Posterior vena cava (tissue), 2 donors: ENCODE results near the gene RHOB. TPM values are rescaled to one million over a fixed set of nuclear protein-coding genes. Genes with fewer than 3 reads are reported as not detected.
"Not testable (repeated sequence)": the region's sequence is repeated elsewhere in the genome, so short reads cannot be mapped to it uniquely, and the experiment has no call there.

Experiments used
- DNase-seq: peaks from one replicate; pipeline ENCODE4 v3.0.0-alpha.2; 2020; ENCODE audit warnings: low spot score
- intact Hi-C, 2 donors: fragments of 100-400 bp; cut with DNase I; formaldehyde crosslinking; loops; one replicate each; pipeline versions ENCODE4 v1.14.1 to v1.14.2; 2022 to 2023
- long read RNA-seq, 2 donors: library from polyadenylated mRNA; unstranded; transcript quantifications; one replicate each; pipeline ENCODE4 v2.0.0, GENCODE V29; 2020 to 2021
- total RNA-seq, 2 donors: library from RNA; stranded (reverse); fragmentation: NEBNext Ultra II Directional; extraction: Animal tissue kit (Norgen Biotek cat#: 25700); gene quantifications; one replicate each; pipeline ENCODE4 v1.2.1, GENCODE V29; 2021
- donor health status: DM: yes; HTN: yes; CAD: no.
- donor health status: DM: yes; HTN: yes; CAD: no.

RHOB gene
- 1,000 to 10,000 TPM in 1 of 2 donors, 100 to 1,000 TPM in 1; 742 to 1,258 TPM for total RNA-seq
- long read RNA-seq, donor 1, transcript RHOB-201 (1 exons, 2,372 nt): major isoform, 203 of 203 reads
- long read RNA-seq, donor 1, partial matches to known transcripts: 0 of 203 reads
- long read RNA-seq, donor 1, other reads (novel, unspliced or antisense): 0 of 203 reads
- long read RNA-seq, donor 2, transcript RHOB-201 (1 exons, 2,372 nt): major isoform, 607 of 607 reads
- long read RNA-seq, donor 2, partial matches to known transcripts: 0 of 607 reads
- long read RNA-seq, donor 2, other reads (novel, unspliced or antisense): 0 of 607 reads

GRCh38 chr2:20446917-20447436, at the start of gene RHOB:
RHOB (plus strand) TSS chr2:20447074; CDS start chr2:20447466, 392 bp downstream.
- DNase-seq: peak; percentile 99
- intact Hi-C loops: loop anchor here (2.0 to 5.0 kb wide), 2 partner anchors 190 kb away; no protein-coding TSS in a partner anchor

- DNase-seq: no peak
- intact Hi-C loops: no loop called here
Observed at GRCh38 chr2:20397811-20398447, 48.9 kb upstream of the RHOB start.

DNA sequence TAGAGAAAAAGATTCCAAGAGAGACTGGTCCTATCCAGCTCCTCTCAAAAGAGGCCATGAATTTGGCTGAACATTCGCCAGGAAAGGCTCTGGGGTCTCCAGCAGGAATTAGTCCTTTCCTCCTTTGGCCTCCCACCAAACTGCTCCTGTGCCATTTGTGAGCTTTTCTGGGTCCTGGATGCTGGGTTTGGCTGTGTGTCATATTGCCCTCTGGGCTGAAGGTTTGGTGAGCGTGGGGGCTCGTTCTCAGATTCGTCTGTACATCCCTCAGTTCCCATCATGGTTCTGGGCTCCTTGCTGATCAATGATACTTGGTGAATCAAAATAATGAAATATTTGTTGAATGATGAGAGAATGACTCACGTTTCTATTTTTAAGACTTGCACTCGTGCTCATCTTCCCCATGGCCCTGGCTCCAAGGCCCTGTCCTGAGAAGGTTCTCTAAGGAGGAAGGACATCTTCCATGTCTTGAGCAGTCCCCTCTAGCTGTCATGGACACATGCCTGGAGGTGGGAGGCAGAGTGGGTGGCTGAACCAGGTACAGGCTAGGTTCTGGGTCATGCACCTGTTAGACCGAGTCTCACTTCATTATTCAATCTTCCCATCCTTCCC, 47.8 kb upstream of the RHOB start:
- intact Hi-C loops: no loop called here
- no peak for DNase-seq

DNA sequence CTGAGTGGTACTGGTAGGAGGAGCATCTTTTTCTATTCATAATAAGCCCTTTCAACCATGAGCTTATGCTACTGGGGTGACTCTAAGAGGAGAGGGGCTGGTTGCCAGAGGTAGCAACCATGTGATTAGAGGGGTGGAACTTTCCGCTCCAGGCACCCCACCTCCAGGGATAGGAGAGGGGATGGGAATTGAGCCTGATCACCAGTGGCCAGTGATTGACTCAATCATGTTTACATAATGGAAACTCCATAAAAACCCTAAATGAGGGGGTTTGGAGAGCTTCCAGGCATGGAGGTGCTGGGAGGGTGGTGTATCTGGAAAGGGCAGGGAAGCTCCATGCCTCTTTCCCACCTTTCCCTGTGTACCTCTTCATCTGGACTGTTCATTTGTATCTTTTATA, 46.6 kb upstream of the RHOB start:
- intact Hi-C loops: no loop called here
- no peak for DNase-seq

- intact Hi-C loops: no loop called here
- DNase-seq: no peak
Observed at GRCh38 chr2:20400787-20401488, 45.9 kb upstream of the RHOB start.

GRCh38 chr2:20401489-20401835, 45.4 kb upstream of the RHOB start:
- intact Hi-C loops: no loop called here

DNA sequence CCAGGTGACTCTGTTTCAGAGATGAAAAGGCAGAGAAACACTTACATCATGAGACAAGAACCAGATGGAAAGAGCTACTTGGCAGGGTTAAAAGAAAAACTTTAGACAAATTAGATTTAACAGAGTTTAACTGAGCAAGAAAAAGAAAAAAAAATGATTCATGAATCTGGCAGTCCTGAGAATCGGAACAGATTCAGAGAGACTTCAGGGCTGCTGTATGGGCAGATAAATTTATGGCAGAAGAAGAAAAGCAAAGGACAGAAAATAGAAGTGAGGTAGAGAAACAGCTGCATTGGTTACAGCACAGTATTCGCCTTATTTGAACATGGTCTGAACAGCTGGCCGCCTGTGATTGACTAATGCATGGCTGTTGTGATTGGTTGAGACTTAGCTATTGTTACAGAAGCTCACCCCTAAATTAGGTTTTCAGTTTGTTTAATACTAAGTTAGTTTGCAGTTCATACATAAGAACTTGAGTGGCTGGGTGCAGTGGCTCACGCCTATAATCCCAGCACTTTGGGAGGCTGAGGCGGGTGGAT, 43.0 kb upstream of the RHOB start:
- intact Hi-C loops: no loop called here

More at GRCh38 chr2:20401489-20401835, 45.4 kb upstream of the RHOB start:
- DNase-seq: no peak

DNA sequence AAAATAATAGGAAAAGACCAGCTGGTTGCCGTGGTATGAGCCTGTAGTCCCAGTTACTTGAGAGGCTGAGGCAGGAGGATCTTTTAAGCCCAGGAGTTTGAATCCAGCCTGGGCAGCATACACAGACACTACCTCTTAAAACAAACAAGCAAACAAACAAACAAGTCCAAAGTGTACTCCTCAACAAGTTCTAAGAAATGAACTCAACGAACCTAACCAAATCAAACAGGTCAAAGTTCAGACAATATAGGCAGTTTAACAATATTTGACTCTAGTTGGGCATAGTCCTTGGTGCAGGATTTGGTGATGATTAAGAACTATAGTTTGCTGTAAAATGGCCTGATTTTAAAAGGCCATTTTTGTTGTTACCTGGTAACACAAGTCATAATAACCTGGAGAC, 41.9 kb upstream of the RHOB start:
- intact Hi-C loops: no loop called here
- DNase-seq: no peak

More for the DNA sequence above, 43.0 kb upstream of the RHOB start:
- DNase-seq: no peak

- intact Hi-C loops: no loop called here
- DNase-seq: no peak
Observed at GRCh38 chr2:20409039-20409438, 37.8 kb upstream of the RHOB start.

DNA sequence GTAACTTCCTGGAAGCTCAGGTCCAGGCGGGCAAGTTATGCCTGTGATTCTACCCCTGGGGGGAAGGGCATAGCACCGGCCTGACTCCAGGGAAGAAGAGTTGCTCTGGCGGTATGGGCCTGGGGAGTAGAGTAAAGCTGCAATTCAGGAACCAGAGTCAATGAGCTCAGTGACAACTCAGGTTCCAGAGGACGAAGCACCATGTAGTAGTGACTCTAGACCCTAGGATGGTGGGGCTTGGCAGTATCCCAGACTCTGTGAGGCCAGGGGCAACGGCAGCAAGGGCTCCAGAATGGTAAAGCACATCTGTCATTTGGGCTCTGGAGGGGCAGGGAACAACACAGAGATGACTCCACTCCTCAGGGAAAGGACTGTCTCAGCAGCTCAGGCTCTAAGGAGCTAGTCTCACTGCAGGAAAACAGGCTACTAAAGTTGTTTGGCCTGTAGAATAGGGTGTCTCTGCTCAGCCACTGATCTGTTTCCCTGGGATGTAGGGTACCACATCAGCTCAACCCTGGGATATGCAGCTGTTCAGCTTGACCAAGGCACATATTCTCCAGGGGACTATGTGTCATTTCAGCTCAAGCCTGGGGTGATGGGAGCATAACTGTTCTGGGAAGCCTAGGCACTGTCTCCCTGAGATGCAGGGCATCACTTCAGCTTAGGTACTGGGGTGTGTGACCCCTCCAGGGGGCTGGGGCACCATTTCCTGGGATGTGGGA, 36.2 kb upstream of the RHOB start:
- no peak for DNase-seq
- intact Hi-C loops: no loop called here

DNA sequence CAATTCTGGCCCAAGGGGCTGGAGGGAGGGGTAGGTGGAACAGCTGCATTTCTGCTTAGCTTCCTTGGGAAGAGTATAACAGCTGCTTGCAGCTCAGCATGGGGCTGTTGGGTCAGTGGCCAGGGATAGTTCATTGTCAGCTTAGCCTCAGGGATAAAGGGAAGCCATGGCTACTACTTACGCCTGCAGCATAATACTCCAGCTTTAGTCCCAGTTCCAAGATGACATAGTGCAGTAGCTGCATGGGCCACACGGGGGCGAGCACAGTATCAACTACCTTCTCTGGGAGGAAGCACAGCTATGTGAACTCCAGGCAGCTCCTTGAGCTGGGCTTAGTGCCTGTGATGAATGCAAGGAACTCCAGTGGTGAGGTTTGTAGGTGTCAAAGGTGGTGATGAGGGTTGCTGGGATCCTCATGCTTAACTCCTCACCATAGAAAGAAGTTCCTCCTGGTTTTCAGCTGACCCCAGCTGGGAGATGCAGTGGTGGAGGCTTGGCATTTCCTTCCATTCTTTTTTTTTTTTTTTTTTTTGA, 35.4 kb upstream of the RHOB start:
- intact Hi-C loops: no loop called here
- DNase-seq: peak; percentile 95

DNA sequence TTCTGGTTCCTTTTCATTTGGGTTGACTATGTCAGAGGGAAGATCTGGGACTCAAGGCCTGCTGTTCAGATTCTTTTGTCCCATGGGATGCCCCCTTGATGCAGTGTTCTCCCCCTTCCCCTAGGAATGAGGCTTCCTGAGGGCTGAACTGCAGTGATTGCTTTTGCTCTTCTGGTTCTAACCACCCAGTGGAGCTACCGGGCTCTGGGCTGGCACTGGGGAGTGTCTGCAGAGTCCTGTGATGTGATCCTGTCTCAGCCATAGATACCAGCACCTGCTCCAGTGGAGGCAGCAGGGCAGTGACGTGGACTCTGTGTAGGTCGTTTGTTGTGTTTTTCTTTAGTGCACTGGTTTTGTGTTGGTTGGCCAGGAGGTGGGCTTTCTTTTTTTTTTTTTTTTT, 32.1 kb upstream of the RHOB start:
- intact Hi-C loops: no loop called here
- DNase-seq: peak; percentile 58

- DNase-seq: peak; percentile 58
- intact Hi-C loops: no loop called here
Observed at GRCh38 chr2:20415511-20415918, 31.4 kb upstream of the RHOB start.

- intact Hi-C loops: no loop called here
- DNase-seq: no peak
Observed at GRCh38 chr2:20416723-20417122, 30.2 kb upstream of the RHOB start.

- DNase-seq, intact Hi-C loops: not testable (repeated sequence)
Observed at GRCh38 chr2:20417230-20417821, 29.5 kb upstream of the RHOB start.

DNA sequence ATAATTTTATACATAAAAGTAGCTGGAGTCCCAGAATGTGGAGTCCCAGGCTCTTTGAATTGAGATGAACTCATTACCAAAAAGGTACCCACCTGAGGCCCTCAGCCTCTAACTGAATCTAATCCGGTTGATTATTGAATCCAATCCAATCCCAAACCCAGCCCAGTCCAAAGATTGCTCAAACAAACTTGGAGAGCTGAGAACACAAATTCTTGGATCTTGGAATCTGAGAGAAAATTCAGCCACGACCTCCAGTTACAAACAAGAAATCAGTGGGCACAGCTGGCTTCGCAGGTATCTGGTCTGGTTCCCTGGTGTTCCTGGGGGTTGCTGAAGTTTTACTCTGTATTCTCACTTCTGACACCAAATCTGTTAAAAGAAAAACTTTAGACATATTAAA, 28.4 kb upstream of the RHOB start:
- intact Hi-C loops: no loop called here
- DNase-seq: no peak

DNA sequence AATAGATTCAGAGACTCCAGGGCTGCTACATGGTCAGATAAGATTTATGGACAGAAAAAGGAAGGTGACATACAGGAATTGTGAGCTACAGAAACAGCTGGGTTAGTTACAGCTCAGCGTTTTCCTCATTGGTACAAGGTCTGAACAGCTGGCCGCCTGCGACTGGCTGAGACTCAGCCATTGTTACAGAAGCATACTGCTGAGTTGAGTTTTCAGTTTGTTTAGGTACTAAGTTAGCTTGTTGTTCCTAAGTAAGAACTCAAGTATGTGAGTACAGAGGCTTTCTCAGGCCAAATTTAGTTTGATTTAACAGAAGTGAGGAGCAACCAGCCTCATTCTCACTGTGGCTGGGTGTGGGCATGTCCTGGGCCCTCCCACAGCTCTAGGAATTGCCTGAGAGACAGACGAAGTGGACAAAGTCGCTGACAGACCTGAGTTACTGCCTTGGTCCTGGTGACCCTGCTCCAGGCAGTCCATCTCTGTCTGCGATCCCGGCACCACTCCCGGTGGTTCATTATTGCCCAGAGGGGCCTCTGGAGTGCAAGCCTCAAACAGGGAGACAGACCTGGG, 27.8 kb upstream of the RHOB start:
- DNase-seq: no peak
- intact Hi-C loops: no loop called here

DNA sequence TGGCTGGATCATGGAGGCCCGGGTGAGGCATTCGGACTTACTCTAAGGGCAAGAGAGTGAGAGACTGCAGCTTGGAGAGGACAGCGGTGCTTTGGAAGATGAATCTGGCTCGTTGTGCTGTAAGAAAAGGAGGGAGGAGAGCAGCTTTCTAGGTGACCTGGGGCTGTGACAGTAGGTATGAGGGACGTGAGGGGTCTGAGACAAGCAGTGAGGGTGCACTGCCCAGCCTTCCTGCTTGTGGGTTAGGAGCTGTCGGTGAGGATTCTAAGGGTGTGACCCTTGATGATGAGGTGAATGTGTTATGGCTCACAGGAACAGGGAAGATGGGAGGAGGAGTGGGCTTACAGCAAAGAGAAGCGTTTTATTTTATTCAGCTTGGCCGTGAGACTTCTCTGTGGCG, 27.1 kb upstream of the RHOB start:
- DNase-seq: no peak
- intact Hi-C loops: no loop called here
